HepG2 (cell line): ENCODE data around the gene UPF3A. TPM values are rescaled to one million over a fixed set of nuclear protein-coding genes. Genes with fewer than 3 reads are reported as not detected.

Source experiments
- ERF ChIP-seq: IDR thresholded peaks from 2 replicates; pipeline ENCODE4 v1.6.1; 2018; ENCODE audit warnings: missing biosample characterization, missing genetic modification reagents
- HNRNPLL ChIP-seq: fragments of 200-400 bp; formaldehyde crosslinking; IDR thresholded peaks from 2 replicates; pipeline ENCODE4 v1.6.1; 2017; ENCODE audit warnings: mild to moderate bottlenecking, low read depth, low read length; ENCODE audit not compliant: poor library complexity, severe bottlenecking
- NR3C1 ChIP-seq: sonication (generic); formaldehyde crosslinking; IDR thresholded peaks from 2 replicates; pipeline ENCODE4 v1.4.0; 2020; ENCODE audit warnings: missing genetic modification reagents
- SNAPC5 ChIP-seq: sonication (generic); formaldehyde crosslinking; IDR thresholded peaks from 2 replicates; pipeline ENCODE4 v1.8.1; 2023; ENCODE audit warnings: mild to moderate bottlenecking, missing genetic modification reagents, borderline replicate concordance
- SOX13 ChIP-seq, 3 experiments: fragments of 450-650 bp in 1 of 3; sonication (generic) in 1 of 3; formaldehyde crosslinking in 1 of 3; IDR thresholded peaks in 2 of 3; conservative IDR thresholded peaks in 1 of 3; 2 replicates each; pipeline versions ENCODE4 v1.5.0 to v1.6.1; 2016 to 2020; ENCODE audit warnings: antibody characterized with exemption in 1 of 3, mild to moderate bottlenecking in 1 of 3, missing compliant biosample characterization in 1 of 3, missing genetic modification reagents in 1 of 3, moderate library complexity in 1 of 3
- SP5 ChIP-seq: IDR thresholded peaks from 2 replicates; pipeline ENCODE4 v1.6.1; 2016; ENCODE audit warnings: low read depth, borderline replicate concordance
- THRA ChIP-seq: sonication (generic); formaldehyde crosslinking; IDR thresholded peaks from 2 replicates; pipeline ENCODE4 v1.4.0; 2020; ENCODE audit warnings: missing genetic modification reagents, borderline replicate concordance
- ZBTB1 ChIP-seq: sonication (generic); formaldehyde crosslinking; IDR thresholded peaks from 2 replicates; pipeline ENCODE4 v1.4.0; 2020; ENCODE audit warnings: missing genetic modification reagents, borderline replicate concordance
- ZNF253 ChIP-seq: sonication (generic); formaldehyde crosslinking; IDR thresholded peaks from 2 replicates; pipeline ENCODE4 v1.8.0; 2022; ENCODE audit warnings: mild to moderate bottlenecking, missing genetic modification reagents, borderline replicate concordance
- ZNF292 ChIP-seq: sonication (generic); formaldehyde crosslinking; IDR thresholded peaks from 2 replicates; pipeline ENCODE4 v1.8.1; 2022; ENCODE audit warnings: mild to moderate bottlenecking, low read depth, missing genetic modification reagents, borderline replicate concordance
- ZNF30 ChIP-seq: sonication (generic); formaldehyde crosslinking; IDR thresholded peaks from 2 replicates; pipeline ENCODE4 v1.5.0; 2020; ENCODE audit warnings: mild to moderate bottlenecking, missing genetic modification reagents
- ZNF598 ChIP-seq: sonication (generic); formaldehyde crosslinking; IDR thresholded peaks from 2 replicates; pipeline ENCODE4 v1.5.1; 2020; ENCODE audit warnings: mild to moderate bottlenecking, missing genetic modification reagents, borderline replicate concordance
- ZNF674 ChIP-seq: sonication (generic); formaldehyde crosslinking; IDR thresholded peaks from 2 replicates; pipeline ENCODE4 v1.5.0; 2020; ENCODE audit warnings: low read depth, mild to moderate bottlenecking, missing genetic modification reagents
- ZNF720 ChIP-seq: sonication (generic); formaldehyde crosslinking; IDR thresholded peaks from 2 replicates; pipeline ENCODE4 v1.4.0; 2020; ENCODE audit warnings: missing genetic modification reagents
- ZNF850 ChIP-seq: sonication (generic); formaldehyde crosslinking; conservative IDR thresholded peaks from 2 replicates; pipeline ENCODE4 v1.9.0; 2021; ENCODE audit warnings: mild to moderate bottlenecking, missing genetic modification reagents
- polyA plus RNA-seq, 8 experiments: library from polyadenylated mRNA; depleted of rRNA in 3 of 8; stranded (reverse) in 7 of 8; unstranded in 1 of 8; fragments of >200 nt; fragmentation: Illumina TruSeq in 4 of 8; extraction: Trizol in 4 of 8; gene quantifications; 2 replicates each; pipeline versions ENCODE4 v1.2.1 to v1.2.3, GENCODE V29; 2011 to 2016; ENCODE audit warnings: low read depth in 4 of 8, missing spikeins in 1 of 8, mixed read lengths in 1 of 8; ENCODE audit not compliant: insufficient read depth in 1 of 8
- total RNA-seq, 5 experiments: library from RNA; depleted of rRNA; stranded (reverse); fragments of >200 nt; fragmentation: Illumina TruSeq; extraction: Trizol; gene quantifications; 2 replicates each; pipeline ENCODE4 v1.2.3, GENCODE V29; 2016; ENCODE audit warnings: low read depth in 1 of 5
- TF ChIP-seq, protein P1 (sequence below), 2 experiments: fragments of 450-650 bp in 1 of 2; sonication (generic) in 1 of 2; formaldehyde crosslinking in 1 of 2; IDR thresholded peaks; 2 replicates each; pipeline versions ENCODE4 v1.6.1 to v1.8.0; 2016 to 2022; ENCODE audit warnings: antibody characterized with exemption in 1 of 2, mild to moderate bottlenecking in 1 of 2, missing genetic modification reagents in 1 of 2

The UPF3A gene
- total and polyA plus RNA-seq, 2 of the 13 experiments (the other 11 are each of a cell fraction or from before 2014, with no cell fraction given), result 60.2 to 63.8 TPM

DNA sequence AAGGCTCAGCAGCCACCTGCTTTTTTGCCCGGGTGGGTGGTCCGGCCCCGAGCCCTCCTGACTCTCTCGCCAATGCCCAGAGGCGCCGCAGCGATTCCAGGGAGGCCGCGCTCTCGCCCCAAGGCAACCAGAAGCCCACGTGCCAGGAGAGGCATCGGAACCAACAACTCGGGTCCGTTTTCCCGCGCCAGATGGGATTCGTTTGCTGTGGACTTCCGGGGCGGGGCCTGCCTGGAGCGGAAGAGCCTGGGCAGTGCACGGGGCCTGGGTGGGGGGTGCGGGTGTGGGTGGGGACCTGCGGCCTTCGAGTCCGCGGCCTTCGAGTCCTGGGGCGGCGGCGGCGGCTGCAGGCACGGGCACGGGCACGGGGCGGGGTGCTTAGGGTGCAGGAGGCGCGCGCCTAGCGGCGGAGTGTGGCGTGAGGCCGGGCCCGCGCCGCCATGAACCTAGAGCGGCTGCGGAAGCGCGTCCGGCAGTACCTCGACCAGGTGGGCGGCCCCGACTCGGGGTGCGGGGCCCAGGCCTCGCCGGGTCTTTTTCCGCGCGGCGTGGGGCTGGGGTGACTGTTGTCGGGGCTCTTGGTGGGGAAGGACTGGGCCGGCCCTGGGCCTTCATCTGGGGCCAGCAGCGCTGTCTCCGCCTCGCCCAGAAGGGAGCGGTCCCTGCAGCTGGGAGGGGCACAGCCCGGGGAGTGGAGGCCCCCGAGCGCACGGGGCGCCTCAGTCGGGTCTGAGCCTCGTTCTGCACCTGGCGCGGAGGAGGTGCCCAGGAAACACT, 46.6 kb upstream of the UPF3A start, which contains the start of gene CDC16 (continued):
- TF ChIP-seq NR3C1 (no peak), SOX13 (IDR thresholded peaks at IDR 0.05) (no peak), SOX13 (CRISPR knock-in tag; conservative IDR thresholded peaks at IDR 0.05 in 1 of 2, IDR thresholded peaks at IDR 0.05 in 1 of 2) (0 out of 4 replicates have a peak, but pooled peaks of 1 of the 2 experiments have one; percentile 35), ZNF253 (CRISPR knock-in tag) (peak; percentile 94), ZNF720 (CRISPR knock-in tag) (no peak), ZNF292 (CRISPR knock-in tag) (no peak), SP5 (CRISPR knock-in tag) (peak; percentile 12; the same call in 1 of the 2 replicates), ZNF598 (CRISPR knock-in tag) (peak; percentile 68; the same call in 1 of the 2 replicates), ERF (peak; percentile 93), SNAPC5 (peak; percentile 73; the same call in 1 of the 2 replicates), ZNF30 (CRISPR knock-in tag) (0 out of 2 replicates have a peak, but pooled peaks have one; percentile 71), ZNF674 (no peak), THRA (CRISPR knock-in tag) (peak; percentile 21; the same call in 1 of the 2 replicates), ZNF850 (CRISPR knock-in tag) (no peak), HNRNPLL (peak; percentile 63), ZBTB1 (CRISPR knock-in tag) (peak; percentile 28; the same call in 1 of the 2 replicates)
- TF ChIP-seq, protein P1, sequence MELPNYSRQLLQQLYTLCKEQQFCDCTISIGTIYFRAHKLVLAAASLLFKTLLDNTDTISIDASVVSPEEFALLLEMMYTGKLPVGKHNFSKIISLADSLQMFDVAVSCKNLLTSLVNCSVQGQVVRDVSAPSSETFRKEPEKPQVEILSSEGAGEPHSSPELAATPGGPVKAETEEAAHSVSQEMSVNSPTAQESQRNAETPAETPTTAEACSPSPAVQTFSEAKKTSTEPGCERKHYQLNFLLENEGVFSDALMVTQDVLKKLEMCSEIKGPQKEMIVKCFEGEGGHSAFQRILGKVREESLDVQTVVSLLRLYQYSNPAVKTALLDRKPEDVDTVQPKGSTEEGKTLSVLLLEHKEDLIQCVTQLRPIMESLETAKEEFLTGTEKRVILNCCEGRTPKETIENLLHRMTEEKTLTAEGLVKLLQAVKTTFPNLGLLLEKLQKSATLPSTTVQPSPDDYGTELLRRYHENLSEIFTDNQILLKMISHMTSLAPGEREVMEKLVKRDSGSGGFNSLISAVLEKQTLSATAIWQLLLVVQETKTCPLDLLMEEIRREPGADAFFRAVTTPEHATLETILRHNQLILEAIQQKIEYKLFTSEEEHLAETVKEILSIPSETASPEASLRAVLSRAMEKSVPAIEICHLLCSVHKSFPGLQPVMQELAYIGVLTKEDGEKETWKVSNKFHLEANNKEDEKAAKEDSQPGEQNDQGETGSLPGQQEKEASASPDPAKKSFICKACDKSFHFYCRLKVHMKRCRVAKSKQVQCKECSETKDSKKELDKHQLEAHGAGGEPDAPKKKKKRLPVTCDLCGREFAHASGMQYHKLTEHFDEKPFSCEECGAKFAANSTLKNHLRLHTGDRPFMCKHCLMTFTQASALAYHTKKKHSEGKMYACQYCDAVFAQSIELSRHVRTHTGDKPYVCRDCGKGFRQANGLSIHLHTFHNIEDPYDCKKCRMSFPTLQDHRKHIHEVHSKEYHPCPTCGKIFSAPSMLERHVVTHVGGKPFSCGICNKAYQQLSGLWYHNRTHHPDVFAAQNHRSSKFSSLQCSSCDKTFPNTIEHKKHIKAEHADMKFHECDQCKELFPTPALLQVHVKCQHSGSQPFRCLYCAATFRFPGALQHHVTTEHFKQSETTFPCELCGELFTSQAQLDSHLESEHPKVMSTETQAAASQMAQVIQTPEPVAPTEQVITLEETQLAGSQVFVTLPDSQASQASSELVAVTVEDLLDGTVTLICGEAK (IDR thresholded peaks at IDR 0.05), result peak; percentile 78
- TF ChIP-seq, protein P1 (CRISPR knock-in tag; IDR thresholded peaks at IDR 0.05), result peak; percentile 68
